Measurements from ENCODE around the gene CADM1. TPM values are rescaled to one million over a fixed set of nuclear protein-coding genes. Genes with fewer than 3 reads are reported as not detected.

Gene CADM1
- total RNA-seq, 4 donors from 2014 or later = 7.4 to 61.5 (median 28.5) TPM

DNA sequence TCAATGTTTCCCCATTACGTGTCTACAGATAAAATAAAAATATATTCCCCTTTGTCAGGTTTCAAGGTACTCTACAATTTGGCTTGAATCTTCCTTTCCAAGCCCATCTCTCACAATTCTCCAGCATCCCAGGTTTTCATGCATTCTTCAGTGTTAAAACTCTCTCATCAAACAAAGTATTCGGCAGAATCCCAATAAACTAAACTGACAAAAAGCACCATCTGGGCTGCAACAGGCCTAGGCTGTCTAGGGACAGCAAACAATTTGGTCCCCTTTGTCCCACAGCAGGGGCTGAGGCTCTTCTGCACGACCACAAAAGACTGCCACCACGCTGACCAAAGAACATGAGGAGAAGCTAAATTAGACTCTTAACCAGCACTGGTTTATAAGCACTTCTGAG lies 159.4 kb downstream of the CADM1 start:
- intact Hi-C loops (cut with DNase I; ENCODE audit: low total_unique reads) = no loop called here
- TF ChIP-seq, protein P1, sequence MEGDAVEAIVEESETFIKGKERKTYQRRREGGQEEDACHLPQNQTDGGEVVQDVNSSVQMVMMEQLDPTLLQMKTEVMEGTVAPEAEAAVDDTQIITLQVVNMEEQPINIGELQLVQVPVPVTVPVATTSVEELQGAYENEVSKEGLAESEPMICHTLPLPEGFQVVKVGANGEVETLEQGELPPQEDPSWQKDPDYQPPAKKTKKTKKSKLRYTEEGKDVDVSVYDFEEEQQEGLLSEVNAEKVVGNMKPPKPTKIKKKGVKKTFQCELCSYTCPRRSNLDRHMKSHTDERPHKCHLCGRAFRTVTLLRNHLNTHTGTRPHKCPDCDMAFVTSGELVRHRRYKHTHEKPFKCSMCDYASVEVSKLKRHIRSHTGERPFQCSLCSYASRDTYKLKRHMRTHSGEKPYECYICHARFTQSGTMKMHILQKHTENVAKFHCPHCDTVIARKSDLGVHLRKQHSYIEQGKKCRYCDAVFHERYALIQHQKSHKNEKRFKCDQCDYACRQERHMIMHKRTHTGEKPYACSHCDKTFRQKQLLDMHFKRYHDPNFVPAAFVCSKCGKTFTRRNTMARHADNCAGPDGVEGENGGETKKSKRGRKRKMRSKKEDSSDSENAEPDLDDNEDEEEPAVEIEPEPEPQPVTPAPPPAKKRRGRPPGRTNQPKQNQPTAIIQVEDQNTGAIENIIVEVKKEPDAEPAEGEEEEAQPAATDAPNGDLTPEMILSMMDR (IDR thresholded peaks at IDR 0.05) = no peak
- no peak for TF ChIP-seq POLR2A (IDR thresholded peaks at IDR 0.05)
- no peak for DNase-seq
- Histone ChIP-seq H3K27ac (no peak overlapping the region), H3K4me3 (no peak overlapping the region), H3K27me3 (no peaks in the 10 kb centered on the region), H3K9me3 (no peaks in the 10 kb centered on the region), H3K36me3 (no peaks in the 10 kb centered on the region), H3K4me1 (no peaks in the 10 kb centered on the region)

DNA sequence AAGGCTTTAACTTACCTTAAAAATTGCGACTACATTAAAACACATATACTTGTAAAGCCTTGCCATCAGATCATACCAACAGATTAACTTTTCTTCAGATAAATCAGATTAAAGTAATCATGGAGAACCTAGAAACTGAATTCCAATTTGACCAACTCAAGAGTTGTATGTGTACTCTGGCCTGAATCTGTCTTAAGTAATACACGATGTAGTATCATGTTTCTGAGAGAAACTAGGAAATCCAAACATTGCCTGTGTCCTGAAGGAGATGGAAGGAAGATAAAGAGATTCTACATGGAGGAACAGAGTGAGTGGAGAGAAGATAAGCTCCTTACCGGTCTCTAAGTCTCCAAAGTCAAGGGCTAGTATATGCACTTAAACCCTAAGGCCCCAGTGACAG lies 162.1 kb downstream of the CADM1 start:
- Histone ChIP-seq H3K36me3 (no peaks in the 10 kb centered on the region), H3K4me1 (no peaks in the 10 kb centered on the region), H3K9me3 (no peaks in the 10 kb centered on the region), H3K27me3 (no peaks in the 10 kb centered on the region), H3K4me3 (no peak overlapping the region), H3K27ac (no peak overlapping the region)
- intact Hi-C loops (cut with DNase I; ENCODE audit: low total_unique reads) = no loop called here
- no peak for TF ChIP-seq POLR2A (IDR thresholded peaks at IDR 0.05)
- TF ChIP-seq, protein P1 (IDR thresholded peaks at IDR 0.05) = no peak
- no peak for DNase-seq

DNA sequence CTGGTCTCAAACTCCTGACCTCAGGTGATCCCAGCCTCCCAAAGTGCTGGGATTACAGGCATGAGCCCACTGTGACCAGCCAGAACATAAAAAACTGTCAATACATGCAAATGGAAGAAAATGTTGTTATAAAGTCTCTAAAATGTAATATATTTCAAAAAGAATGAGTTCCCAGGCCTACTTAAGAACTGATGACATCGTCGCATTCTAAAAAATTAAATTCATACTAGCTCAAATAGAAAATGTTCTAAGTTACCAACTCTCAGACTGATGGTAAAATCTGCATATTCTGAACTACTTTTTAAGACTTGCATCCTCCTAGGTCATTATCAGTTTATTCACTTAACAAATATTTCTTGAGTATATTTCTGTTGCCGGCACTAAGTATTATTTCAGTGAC lies 163.3 kb downstream of the CADM1 start:
- Histone ChIP-seq H3K4me1 (no peaks in the 10 kb centered on the region), H3K27me3 (no peaks in the 10 kb centered on the region), H3K36me3 (no peaks in the 10 kb centered on the region), H3K9me3 (no peaks in the 10 kb centered on the region), H3K4me3 (no peak overlapping the region), H3K27ac (no peak overlapping the region)
- no peak for DNase-seq
- intact Hi-C loops (cut with DNase I; ENCODE audit: low total_unique reads) = no loop called here
- TF ChIP-seq POLR2A (IDR thresholded peaks at IDR 0.05) = no peak
- TF ChIP-seq, protein P1 (IDR thresholded peaks at IDR 0.05) = no peak

DNA sequence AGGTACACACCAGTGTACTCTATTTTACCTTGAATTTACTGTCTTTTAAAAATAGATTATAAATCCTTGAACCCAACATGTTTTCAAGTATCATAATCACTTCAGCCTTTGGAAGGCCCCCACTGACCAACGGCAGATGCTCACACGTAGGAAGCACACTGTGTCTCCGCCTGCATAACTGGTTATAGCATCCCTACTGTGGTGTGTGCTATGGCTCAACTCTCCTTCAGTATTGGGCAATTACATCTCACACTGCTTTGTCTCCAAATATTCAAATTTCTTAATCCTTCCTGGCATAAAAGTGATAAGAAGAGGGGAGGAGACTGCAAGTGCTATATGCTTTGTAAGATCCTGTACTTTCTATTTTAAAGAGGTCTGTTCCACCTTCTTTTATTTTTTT lies 165.7 kb downstream of the CADM1 start:
- no peak overlapping the region for H3K4me3 ChIP-seq
- intact Hi-C loops (cut with DNase I; ENCODE audit: low total_unique reads) = no loop called here
- H3K27ac ChIP-seq = no peak overlapping the region
- H3K9me3 ChIP-seq = no peaks in the 10 kb centered on the region
- no peaks in the 10 kb centered on the region for H3K36me3 ChIP-seq
- TF ChIP-seq POLR2A (IDR thresholded peaks at IDR 0.05) = no peak
- TF ChIP-seq, protein P1 (IDR thresholded peaks at IDR 0.05) = no peak
- no peaks in the 10 kb centered on the region for H3K4me1 ChIP-seq
- H3K27me3 ChIP-seq = no peaks in the 10 kb centered on the region
- DNase-seq = no peak

DNA sequence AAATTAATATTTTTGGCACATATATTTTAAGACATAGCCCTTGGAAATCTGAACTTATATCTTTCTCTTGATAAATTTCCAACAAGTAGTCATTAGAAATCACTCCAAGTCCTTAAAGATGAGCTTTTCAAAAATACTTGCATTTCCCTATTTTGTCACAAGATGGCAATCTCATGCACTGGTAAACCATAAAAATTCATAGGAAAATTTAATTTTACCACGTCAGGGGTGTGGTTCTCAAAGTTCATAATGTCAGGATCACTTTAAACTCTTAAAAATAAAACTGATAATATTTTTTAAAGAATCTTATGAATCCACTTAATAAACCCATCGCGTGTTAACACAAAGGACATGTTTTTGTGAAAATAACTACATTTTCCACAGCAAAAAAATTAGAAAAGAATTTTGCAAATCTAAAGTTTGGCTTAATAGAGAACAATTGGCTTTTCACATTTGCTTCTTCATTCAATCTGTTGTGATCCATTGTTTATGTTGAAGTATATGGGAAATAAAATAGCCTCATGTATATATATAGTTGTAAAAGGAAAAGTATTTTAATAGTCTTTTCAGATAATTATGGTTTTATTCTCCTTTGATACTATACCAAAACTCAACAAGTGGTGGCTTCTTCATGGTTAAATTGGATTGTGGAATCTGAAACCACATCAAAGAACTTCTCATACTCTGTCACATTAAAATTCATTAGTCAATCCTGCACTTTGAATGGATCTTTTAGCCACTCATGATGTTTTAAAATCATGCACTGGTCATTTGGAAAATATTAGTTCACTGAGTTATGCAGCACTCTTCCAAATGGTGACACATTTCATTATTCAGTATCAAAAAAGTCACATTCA lies 169.1 kb downstream of the CADM1 start:
- Histone ChIP-seq H3K9me3 (no peaks in the 10 kb centered on the region), H3K4me1 (no peaks in the 10 kb centered on the region), H3K27me3 (no peaks in the 10 kb centered on the region), H3K4me3 (no peak overlapping the region), H3K27ac (no peak overlapping the region), H3K36me3 (no peaks in the 10 kb centered on the region)
- no peak for DNase-seq
- intact Hi-C loops (cut with DNase I; ENCODE audit: low total_unique reads) = no loop called here
- TF ChIP-seq, protein P1 (IDR thresholded peaks at IDR 0.05) = peak; percentile 61 to 69 (median 66)
- no peak for TF ChIP-seq POLR2A (IDR thresholded peaks at IDR 0.05)
